Germinal center (tissue), 1 donor: Measurements from ENCODE around the gene ALK.

Experiments used
- DNase-seq: peaks from one replicate; pipeline ENCODE4 v3.0.0; 2012; ENCODE audit warnings: mixed read lengths, low spot score

ALK gene

GRCh38 chr2:29714333-29714732 is 207.1 kb downstream of the ALK start:
- DNase-seq, result no peak

DNA sequence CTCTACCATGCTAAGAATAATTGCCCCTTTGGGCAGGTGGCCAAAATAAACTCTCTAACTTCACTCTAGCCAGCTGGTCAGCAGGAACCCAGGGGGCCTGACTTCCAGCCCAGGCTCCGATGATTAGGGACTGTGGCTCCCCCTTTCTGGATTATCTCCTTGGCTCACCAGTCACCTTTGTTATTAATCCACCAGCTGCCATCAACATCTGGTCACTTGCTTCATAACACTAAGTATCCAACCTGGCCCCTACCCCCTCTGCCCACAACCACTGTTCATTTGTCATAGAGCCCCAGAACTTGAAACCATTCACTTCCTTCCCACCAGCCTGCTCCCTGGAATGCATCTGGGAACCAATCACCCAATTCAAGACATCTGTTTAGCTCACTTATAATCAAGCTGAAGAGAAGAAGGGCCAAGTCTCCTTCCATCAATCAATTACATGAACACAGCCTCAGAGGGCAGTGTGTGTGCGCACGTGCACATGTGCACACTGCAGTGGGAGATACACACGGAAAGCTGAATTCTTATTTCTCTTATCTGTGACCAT is 215.1 kb downstream of the ALK start:
- DNase-seq, result no peak

DNA sequence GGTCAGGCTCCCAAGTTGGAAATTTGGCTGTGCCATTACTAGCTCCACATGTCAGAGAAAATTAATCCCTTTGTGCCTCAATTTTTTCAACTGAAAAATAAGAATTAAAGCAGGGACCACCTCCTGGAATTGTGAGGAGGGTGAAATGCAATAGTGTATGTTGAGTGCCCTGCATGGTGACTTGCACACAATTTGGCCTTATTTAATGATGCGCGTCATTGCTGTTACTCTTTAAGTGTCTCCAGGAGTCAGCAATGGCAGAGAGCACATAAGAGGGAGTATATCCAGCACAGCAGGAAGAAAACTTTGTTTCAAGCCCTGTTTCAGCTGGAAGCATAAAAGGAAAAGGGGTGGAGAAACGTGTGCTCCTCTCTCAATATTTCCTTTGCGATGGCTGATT is 215.8 kb downstream of the ALK start:
- no peak for DNase-seq

DNA sequence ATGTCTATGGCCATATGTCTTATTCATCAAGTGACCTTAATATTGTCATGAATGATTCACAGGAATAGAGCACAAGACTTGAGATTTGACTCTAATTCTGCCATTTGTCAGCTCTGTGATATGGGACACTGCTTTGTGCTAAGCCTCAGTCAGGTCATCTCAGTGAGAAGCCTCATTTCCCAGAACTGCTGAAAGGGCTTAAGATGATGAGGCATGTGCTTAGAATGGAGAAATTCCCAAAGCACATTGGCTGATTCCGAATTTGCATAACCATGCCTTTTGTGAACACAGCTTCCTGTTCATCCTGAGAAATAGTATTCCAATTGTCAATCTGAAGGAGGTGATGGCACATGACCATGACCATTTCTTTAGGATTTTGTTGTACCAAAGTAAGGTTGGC is 218.1 kb downstream of the ALK start:
- no peak for DNase-seq

GRCh38 chr2:29702276-29702675 is 219.1 kb downstream of the ALK start:
- no peak for DNase-seq

DNA sequence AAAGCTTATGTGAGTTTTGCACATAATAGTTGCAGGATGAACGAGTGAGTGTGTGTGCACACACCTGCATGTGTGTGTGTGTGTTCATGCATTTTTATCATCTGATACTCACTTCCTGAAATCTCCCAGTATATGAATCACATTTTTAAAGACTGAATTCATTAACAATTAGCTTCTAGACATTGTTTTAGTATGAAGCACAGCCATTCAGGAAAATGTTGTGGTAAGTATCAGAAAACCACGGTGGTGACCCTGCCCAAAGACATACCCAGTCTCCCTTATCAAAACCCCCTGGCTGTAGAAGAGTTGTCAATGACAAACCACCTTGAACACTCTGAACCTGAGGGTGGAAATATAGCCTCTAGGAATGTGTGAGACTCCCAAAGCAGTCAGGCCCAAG is 220.8 kb downstream of the ALK start:
- DNase-seq, result no peak

GRCh38 chr2:29699045-29699444 is 222.3 kb downstream of the ALK start:
- no peak for DNase-seq

GRCh38 chr2:29698216-29698615 is 223.2 kb downstream of the ALK start:
- no peak for DNase-seq

GRCh38 chr2:29697715-29698114 is 223.7 kb downstream of the ALK start:
- DNase-seq, result no peak

DNA sequence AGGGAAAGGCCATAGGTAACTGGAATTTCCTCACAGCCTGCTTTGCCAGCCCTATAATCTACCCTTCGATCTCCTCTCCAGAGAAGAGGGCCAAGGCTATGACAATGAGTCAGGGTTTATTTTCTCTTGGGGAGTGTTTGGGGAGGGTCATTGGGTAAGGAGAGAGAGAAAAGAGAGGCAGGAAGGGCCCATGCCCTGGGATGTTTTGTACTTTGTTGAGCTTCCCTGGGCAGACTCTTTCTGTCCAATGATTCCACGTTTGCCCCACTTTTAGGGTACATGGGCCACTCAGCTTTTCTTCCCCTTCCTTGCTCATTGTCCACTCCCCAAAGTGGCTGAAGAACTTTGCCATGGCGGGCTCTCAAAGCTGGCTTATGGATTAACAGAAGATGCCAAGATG is 224.2 kb downstream of the ALK start:
- no peak for DNase-seq

GRCh38 chr2:29694741-29695140 is 226.6 kb downstream of the ALK start:
- DNase-seq, result no peak

GRCh38 chr2:29691391-29691950 is 229.9 kb downstream of the ALK start:
- no peak for DNase-seq

DNA sequence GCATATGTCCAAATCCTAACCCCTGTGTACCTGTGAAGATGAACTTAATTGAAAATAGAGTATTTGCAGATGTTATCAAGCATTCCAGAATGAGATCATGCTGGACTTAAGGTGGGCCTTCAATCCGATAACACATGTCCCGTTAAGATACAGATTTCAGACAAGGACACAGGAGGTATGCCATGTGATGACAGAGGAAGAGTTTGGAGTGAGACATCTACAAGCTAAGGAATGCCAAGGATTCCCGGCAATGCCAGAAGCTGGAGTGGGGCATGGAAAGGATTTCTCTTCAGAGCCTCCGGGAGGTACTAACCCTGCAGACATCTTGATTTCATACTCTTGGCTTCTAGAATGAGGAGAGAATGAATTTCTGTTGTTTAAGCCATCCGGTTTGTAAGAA is 231.7 kb downstream of the ALK start:
- no peak for DNase-seq

DNA sequence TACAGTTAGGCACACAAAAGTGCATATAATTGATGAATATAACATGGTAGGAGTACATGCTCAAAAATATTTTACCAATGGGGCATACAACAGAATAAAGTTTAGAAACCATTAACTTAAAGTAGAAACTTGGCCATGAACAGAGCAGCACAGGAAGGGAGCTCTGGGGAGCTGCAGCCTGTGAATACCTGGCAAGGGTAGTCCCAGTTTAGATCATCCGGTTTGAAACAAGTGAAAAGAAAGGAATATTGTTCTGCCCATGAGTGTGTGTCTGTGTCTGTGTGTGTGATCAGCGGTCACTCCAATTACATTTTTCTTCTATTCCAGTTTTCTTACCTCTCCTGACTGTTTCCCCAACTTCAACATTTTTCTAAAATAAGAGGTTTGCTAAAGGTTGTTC is 233.0 kb downstream of the ALK start:
- no peak for DNase-seq

- DNase-seq, result no peak
These were observed 234.3 kb downstream of the ALK start for GRCh38 chr2:29687121-29687520.

DNA sequence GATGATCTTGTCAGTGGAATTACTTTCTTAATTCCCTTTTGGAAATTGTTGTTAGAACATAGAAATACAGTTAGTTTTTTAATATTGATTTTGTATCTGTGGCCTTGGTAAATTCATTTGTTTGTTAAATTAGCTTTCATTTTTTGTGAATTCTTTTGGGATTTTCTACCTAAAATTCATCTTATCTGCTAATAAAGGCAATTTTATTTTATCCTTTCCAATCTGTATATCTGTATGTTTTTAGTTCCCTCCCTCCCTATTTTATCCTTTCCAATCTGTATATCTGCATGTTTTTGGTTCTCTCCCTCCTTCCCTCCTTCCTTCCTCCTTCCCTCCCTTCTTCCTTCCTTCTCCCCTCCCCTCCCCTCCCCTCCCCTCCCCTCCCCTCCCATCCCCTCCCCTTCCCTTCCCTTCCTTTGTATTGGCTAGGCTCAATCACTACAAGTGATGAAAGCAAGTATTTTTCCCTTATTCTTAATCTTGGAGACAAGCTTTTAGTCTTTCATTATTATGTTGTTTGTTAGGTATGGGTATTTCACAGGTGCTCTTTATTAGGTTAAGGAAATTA is 244.4 kb downstream of the ALK start:
- DNase-seq, result no peak

- DNase-seq, result no peak
These were observed 256.8 kb downstream of the ALK start for GRCh38 chr2:29664578-29664977.

DNA sequence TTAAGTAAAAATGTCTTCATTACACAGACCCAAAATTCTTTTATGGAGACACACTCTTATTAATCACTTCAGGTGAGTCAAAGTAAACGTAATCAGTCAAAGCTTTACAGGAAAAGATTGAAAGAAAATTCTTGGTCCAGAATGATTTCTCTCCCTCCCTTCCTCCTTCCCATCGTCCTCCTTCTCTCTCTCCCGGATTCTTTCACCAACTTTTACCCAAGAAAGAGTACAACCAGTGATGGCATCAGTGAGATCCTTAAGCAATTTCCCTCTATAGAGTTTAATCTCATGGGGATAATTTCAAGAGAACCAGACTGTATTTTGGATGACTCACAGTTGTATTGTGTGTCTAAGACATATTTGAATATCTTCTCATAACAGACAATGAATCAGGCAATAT is 258.1 kb downstream of the ALK start:
- DNase-seq, result no peak

- DNase-seq, result no peak
These were observed 258.5 kb downstream of the ALK start for GRCh38 chr2:29662861-29663260.

GRCh38 chr2:29660201-29660600 is 261.2 kb downstream of the ALK start:
- no peak for DNase-seq

GRCh38 chr2:29659178-29659577 is 262.2 kb downstream of the ALK start:
- no peak for DNase-seq

- no peak for DNase-seq
These were observed 263.7 kb downstream of the ALK start for GRCh38 chr2:29657674-29658073.

- no peak for DNase-seq
These were observed 265.8 kb downstream of the ALK start for GRCh38 chr2:29655391-29656086.

DNA sequence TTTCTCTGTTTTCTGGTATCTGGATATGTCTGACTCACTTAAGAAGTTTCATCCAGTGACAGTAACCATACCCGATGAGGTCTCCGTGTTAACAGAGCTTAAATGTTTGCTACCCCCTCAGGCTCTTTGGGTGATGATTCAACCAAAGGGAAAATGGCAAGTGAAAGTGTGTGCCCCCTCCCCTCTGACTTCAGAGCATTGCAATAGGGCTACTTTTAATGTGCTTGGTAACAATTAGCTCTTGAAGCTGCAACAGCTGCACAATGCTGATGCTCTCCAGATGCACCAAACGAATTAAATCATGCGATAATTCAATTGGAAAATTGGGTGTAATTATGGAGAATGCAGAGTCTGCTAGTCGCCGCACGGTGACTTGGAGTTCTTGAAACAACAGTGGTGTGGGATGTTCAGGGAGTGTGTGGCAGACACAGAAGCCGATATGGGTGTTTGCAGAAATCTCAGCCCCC is 270.7 kb downstream of the ALK start:
- DNase-seq, result no peak
